HG02981 (cell line): ENCODE results near the gene TSNAXIP1.
"Not testable (repeated sequence)": the region's sequence is repeated elsewhere in the genome, so short reads cannot be mapped to it uniquely, and the experiment has no call there.

Experiments used
- ATAC-seq: cut with Tn5 transposase; IDR thresholded peaks from one replicate; pipeline ENCODE4 v1.9.1; 2021; ENCODE audit warnings: mild to moderate bottlenecking, moderate library complexity; ENCODE audit not compliant: unreplicated experiment

Gene TSNAXIP1

GRCh38 chr16:67857547-67858233 lies 51.0 kb downstream of the TSNAXIP1 start:
- ATAC-seq = no peak

DNA sequence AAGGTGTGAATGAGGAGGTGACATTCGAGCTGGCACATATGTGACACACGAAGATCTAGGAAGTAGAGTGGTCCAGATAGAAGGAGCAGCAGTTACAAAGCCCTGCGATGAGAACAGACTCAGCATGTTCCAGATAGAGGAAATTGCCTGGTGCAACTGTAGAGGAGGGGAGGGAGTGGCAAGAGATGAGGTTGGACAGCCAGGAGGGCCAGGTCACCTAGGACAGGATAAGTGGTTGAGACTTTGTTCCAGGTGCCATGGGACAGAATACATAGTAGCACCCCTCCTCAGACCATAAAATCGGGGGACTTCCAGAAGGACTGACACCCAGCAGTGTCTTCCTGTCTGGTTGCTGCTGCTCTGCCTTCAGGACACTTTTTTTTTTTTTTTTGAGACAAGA lies 51.8 kb downstream of the TSNAXIP1 start:
- ATAC-seq = no peak

- no peak for ATAC-seq
Observed at GRCh38 chr16:67860589-67861398, 54.1 kb downstream of the TSNAXIP1 start.

- no peak for ATAC-seq
Observed at GRCh38 chr16:67861877-67862276, 55.2 kb downstream of the TSNAXIP1 start.

DNA sequence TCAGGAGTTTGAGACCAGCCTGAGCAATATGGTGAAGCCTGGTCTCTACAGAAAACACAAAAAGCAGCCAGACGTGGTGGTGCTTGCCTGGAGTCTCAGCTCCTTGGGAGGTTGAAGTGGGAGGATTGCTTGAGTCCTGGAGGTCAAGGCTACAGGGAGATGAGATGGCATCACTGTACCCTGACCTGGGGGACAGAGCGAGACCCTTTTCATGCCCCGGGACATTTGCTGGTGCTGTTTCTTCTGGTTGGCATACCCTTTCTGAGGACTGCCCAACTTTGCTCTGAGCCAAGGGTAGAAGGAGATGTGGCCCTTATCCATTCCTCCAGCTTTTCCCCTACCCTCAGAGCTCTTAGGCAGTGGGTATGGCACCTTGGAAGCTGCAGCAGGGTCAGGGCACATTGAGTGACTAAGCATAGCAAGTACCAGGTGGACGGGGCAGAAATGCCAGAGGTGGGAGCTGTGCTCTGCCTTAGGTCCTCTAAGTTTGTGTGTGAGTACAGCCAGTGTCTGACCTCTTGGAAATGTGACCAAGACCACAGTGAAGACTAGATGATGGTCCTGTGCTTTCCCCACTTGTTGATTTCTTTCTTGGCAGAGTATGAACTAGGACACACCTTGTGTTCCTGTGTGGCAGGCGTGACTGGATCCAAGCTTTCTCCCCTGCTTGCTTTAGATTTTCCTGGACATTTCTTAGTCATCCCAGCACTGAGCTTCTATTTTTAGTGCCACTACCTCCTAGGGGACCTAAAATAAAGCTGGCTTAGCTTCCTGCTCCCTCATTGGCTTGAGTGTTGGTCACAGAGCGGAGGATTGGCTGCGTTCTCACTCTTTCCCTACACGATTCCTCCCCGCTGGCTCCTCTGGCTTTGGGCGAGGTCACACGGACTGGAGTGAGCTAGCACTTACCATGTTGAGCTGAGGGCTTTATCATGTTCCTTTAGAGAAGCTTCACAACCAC lies 56.2 kb downstream of the TSNAXIP1 start:
- ATAC-seq = no peak

- not testable (repeated sequence) for ATAC-seq
Observed at GRCh38 chr16:67864044-67864443, 57.4 kb downstream of the TSNAXIP1 start.

DNA sequence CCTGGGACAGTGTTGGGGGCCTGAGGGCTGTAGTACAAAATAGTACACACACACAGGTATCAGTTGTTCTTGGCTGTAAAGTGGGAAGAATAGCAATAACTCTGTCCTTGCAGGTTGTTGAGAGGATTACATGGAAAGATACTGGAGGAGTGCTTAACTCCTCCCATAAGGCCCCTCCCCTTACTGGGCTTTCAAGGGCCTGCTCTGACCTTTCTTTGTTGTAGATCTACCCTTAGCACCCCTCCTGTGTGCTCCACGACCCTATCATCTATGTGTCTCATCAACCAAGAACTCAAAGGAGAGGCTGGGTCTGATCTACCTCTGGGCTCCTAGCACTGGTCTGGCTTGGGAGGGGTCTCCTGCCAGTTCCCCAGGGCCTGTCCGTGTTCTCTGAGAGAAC lies 57.9 kb downstream of the TSNAXIP1 start:
- no peak for ATAC-seq

GRCh38 chr16:67865318-67865717 lies 58.6 kb downstream of the TSNAXIP1 start:
- no peak for ATAC-seq

GRCh38 chr16:67868290-67868689 lies 61.6 kb downstream of the TSNAXIP1 start:
- ATAC-seq = no peak

DNA sequence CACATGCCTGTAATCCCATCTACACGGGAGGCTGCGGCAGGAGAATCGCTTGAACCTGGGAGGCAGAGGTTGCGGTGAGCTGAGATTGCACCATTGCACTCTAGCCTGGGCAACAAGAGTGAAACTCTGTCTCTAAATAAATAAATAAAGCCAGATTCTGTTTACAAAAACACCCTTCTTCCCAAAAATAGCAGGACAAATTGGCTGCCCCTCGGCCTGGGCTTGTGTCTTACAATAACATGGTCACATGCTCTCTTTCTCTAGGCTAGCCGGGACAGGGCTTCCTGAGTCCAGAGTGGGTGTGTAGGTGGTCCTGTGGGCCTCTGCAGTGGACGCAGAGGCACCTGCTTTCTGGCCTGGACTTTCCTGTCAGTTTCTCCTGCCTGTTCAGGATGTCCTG lies 63.0 kb downstream of the TSNAXIP1 start:
- no peak for ATAC-seq

GRCh38 chr16:67871256-67871655 lies 64.6 kb downstream of the TSNAXIP1 start:
- no peak for ATAC-seq

DNA sequence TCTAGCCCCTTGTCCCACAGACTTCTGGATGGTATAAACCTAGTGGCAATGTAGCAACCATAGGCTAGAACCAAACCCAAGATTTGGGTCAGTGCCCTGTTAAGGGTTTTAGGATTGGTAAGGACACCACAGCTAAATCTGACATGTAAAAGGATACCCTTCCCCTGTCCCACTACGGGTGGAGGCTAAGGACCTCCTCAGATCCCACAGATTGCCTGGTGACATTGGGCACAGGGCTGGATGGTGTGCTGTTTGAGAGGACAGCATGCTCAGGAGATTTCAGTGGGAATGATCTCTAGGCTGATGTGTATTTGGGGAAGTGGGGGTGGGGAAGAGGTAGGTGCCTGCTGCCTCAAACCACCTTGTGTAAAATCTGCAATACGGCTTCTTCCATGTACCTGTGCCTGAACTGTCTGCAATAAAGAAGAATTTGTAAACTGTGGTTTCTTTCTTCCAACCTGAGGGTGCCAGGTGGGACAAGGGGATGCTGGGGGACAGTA lies 65.5 kb downstream of the TSNAXIP1 start:
- no peak for ATAC-seq

DNA sequence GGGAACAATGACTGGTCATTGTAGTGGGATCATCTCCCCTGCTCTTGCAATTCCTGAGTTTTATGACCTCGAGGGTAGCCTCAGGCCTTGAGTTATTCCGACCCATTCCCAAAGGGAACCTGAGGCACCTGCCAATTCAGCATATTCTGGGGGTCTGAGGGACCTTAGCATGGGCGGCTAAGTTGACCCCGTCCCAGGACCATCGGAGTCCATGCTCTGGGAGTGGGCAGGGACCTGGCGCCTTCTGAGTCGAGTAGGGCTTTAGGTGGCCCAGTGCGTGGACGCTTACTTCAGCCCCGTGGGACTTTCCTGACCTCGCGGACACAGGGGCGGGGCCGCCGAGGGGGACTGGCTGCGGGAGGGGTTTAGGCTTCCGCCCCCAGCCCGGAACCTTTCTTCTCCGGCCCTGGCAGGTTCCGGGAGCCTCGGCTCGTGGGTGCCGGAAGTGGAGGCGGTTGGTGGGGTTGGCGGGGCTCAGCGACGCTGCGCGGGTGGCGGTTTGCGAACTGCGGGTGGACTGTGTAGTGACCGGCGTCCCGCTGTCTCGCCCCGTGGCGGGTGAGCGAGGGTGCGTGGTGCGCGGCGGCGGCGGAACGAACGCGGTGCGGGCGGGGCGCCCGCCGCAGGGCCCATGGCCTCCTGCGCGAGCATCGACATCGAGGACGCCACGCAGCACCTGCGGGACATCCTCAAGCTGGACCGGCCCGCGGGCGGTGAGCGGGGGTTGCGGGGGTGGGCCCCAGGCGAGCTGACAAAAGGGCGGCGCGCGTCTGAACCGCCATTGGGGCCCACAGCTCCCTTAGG lies 66.1 kb downstream of the TSNAXIP1 start, which contains the start of gene EDC4:
Gene EDC4, plus strand, starts transcription at position 422 of the 804 bp plus-strand sequence. Its CDS starts 210 bp downstream, at position 632.
- ATAC-seq = peak; percentile 75

GRCh38 chr16:67873435-67874370 lies 67.0 kb downstream of the TSNAXIP1 start:
- ATAC-seq = peak; percentile 9

DNA sequence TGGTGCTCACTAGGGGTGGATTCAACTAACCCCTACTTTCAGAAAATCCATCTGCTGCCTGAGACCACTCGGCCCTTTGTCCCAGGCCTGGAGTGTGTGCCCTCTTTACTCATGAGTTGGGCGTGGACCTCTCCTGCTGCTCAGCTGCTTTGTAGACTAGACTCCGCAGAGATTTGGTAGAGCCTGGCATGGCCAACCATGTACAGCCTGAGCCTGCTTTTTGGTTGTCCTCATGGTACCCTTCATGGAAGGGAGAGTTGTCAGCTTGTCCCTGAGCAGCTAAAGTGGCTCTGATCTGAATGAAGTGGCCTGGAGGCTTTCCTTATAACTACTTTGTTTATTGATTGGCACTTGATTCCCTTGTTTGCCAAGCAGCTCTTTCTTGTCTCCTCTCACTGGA lies 67.7 kb downstream of the TSNAXIP1 start:
- no peak for ATAC-seq

DNA sequence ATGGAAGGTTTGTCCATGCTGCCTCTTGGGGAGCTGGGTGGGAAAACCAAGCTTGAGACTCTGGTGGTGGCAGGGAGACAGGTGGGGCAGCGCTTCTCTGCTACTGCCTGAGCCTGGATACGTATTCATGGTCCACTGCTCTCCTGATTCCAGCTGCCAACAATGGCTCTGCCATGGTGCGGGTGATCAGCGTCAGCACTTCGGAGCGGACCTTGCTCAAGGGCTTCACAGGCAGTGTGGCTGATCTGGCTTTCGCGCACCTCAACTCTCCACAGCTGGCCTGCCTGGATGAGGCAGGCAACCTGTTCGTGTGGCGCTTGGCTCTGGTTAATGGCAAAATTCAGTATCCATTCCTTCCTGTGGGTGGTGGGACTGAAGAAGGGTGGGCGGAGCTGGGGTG lies 70.4 kb downstream of the TSNAXIP1 start:
- no peak for ATAC-seq
